PC-9 (cell line): ENCODE results near the gene ERC2.

Experiments
- CTCF ChIP-seq: fragments of 200-600 bp; sonication (generic); conservative IDR thresholded peaks from 2 replicates; pipeline ENCODE4 v1.6.1; 2017; ENCODE audit warnings: mixed run types, antibody characterized with exemption, mild to moderate bottlenecking, moderate library complexity
- EZH2 ChIP-seq: fragments of 200-600 bp; sonication (generic); IDR thresholded peaks from 2 replicates; pipeline ENCODE4 v1.8.0; 2017; ENCODE audit warnings: antibody characterized with exemption, low read depth

DNA sequence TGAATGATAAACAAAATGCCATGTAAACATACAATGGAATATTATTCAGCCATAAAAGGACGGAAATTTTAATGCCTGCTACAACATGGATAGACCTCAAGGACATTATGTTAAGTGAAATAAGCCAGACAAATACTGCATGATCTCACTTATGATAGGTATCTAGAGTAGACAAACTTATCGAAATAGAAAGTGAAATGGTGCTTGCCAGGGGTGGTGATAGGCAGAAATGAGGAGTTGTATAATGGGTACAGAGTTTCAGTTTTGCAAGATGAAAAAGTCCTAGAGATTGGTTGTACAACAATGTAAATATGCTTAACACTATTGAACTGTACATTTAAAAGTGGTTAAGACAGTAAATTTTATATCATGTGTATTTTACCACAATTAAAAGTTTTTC lies 287.8 kb downstream of the ERC2 start:
- no peak for TF ChIP-seq CTCF
- no peak for TF ChIP-seq EZH2
